BJ (cell line): Measurements from ENCODE around the gene FRS3. TPM values are rescaled to one million over a fixed set of nuclear protein-coding genes. Genes with fewer than 3 reads are reported as not detected.

Experiments used
- CTCF ChIA-PET: fragments of 350-600 bp; formaldehyde crosslinking; extraction: SDS; loops from one replicate; lab custom pipeline; 2021; ENCODE audit warnings: antibody characterized with exemption, inconsistent platforms; lab: Yijun Ruan, JAX
- POLR2A ChIA-PET: fragments of 300-600 bp; sonication (Branson Sonifier 250); formaldehyde crosslinking; extraction: SDS; loops from one replicate; lab custom pipeline; 2021; ENCODE audit warnings: antibody characterized with exemption; lab: Charles Lee
- DNase-seq: peaks from one replicate; pipeline ENCODE4 v3.0.0-alpha.2; 2011; ENCODE audit warnings: low read depth
- H3K27me3 ChIP-seq: 2 replicates; pipeline ENCODE4 v1.6.0; 2011; ENCODE audit warnings: low read length; ENCODE audit not compliant: control insufficient read depth, insufficient read depth
- H3K36me3 ChIP-seq: 2 replicates; pipeline ENCODE4 v1.5.1; 2011; ENCODE audit warnings: low read length; ENCODE audit not compliant: control insufficient read depth, insufficient read depth
- H3K4me3 ChIP-seq: 2 replicates; pipeline ENCODE4 v1.5.1; 2011; ENCODE audit warnings: low read depth, mild to moderate bottlenecking, control low read depth, low read length
- polyA plus RNA-seq: library from polyadenylated mRNA; depleted of rRNA; stranded (reverse); fragments of >200 nt; gene quantifications from 2 replicates; pipeline ENCODE4 v1.2.3, GENCODE V29; 2011; rRNA removed
- small RNA-seq: library from RNA; depleted of rRNA; stranded (forward); fragments of <200 nt; gene quantifications from one replicate; pipeline ENCODE3, GENCODE V24; 2012; ENCODE audit warnings: low replicate concordance, low read depth; ENCODE audit not compliant: insufficient read length
- TF ChIP-seq, protein P1 (sequence below): IDR thresholded peaks from 2 replicates; pipeline ENCODE4 v1.5.1; 2011; ENCODE audit warnings: low read depth, mild to moderate bottlenecking, control low read depth, inconsistent platforms, low read length, moderate library complexity; ENCODE audit not compliant: insufficient read depth

FRS3 gene
- polyA plus RNA-seq, 1 experiment: 3.3 TPM

DNA sequence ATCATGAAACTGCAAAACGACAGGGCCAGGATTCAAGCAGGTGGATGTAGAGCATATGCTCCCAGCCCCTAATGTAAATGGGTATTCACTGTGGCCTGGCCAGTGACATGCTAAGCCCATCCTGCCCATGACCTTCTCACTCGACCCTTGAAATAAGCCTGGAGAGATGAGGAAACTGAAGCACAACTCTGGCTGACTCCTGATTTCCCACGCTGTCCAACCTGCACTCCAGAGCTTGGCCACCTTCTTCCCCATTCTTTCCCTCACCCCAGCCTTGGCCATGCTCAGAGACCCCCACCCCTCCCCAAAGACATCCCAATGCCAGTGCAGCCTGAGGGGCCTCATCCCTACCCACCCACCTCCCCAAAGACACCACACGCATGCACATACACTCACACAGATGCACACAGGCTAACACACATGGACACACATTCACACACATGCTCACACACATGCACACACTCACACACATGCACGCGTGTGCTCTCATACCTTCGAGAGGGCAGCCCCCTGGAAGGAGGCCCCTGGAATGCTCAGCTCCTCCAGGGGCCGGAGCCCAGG lies 56.7 kb downstream of the FRS3 start:
- no peaks in the 10 kb centered on the region for H3K27me3 ChIP-seq
- POLR2A ChIA-PET: no interaction called here
- CTCF ChIA-PET: interaction anchor here (0.7 to 2.0 kb wide), 8 partner anchors 10 to 321 kb away, joined by 3 to 8 read pairs (median 5); no protein-coding TSS in a partner anchor
- no peak for DNase-seq
- peak overlapping the region; percentile 2; the same call in 1 of the 2 replicates for H3K4me3 ChIP-seq
- TF ChIP-seq, protein P1, sequence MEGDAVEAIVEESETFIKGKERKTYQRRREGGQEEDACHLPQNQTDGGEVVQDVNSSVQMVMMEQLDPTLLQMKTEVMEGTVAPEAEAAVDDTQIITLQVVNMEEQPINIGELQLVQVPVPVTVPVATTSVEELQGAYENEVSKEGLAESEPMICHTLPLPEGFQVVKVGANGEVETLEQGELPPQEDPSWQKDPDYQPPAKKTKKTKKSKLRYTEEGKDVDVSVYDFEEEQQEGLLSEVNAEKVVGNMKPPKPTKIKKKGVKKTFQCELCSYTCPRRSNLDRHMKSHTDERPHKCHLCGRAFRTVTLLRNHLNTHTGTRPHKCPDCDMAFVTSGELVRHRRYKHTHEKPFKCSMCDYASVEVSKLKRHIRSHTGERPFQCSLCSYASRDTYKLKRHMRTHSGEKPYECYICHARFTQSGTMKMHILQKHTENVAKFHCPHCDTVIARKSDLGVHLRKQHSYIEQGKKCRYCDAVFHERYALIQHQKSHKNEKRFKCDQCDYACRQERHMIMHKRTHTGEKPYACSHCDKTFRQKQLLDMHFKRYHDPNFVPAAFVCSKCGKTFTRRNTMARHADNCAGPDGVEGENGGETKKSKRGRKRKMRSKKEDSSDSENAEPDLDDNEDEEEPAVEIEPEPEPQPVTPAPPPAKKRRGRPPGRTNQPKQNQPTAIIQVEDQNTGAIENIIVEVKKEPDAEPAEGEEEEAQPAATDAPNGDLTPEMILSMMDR: no peak
- no peaks in the 10 kb centered on the region for H3K36me3 ChIP-seq

DNA sequence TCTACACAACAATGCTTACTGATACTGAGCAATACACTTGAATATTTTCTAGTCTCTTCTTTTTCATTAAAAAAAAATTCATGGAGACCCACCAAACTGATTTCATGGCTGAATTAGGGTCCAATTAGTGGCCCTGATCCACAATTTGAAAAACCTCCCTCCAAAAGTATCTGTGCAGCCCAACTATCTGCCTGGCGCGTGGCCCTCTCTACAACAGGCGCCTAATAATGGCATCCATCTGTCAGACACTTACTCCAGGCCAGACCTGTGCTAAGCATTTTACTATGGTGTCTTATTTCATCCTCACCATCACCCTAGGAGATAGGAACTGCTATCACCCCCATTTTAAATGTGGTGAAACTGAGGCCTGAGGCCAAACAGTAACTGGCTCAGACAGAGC lies 58.3 kb downstream of the FRS3 start:
- Histone ChIP-seq H3K27me3 (no peaks in the 10 kb centered on the region), H3K36me3 (no peaks in the 10 kb centered on the region), H3K4me3 (no peak overlapping the region)
- no peak for DNase-seq
- TF ChIP-seq, protein P1: no peak
- ChIA-PET CTCF (interaction anchor here (0.7 to 1.0 kb wide), 3 partner anchors 37 to 65 kb away, joined by 3 to 4 read pairs (median 3); no protein-coding TSS in a partner anchor), POLR2A (no interaction called here)

DNA sequence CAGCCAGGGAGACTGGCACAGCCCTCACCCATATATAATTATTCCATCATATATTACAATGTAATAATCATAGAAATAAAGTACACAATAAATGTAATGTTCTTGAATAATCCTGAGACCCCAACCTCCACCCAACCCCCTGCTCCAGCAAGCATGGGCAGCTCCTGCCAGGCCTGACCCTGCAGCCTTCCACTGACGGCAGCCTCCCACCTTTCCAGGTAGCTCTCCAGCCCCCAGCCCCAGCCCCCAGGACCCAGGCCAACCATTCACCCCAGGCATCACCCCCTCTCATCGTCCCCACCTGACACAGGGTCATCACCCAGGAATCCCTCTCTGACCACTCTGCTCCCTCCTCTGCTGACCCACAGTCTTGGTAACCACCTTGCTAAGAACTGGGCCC lies 58.9 kb downstream of the FRS3 start:
- ChIA-PET POLR2A (no interaction called here), CTCF (interaction anchor here (1.8 kb wide), 2 partner anchors 14 to 37 kb away, joined by 5 to 11 read pairs; no protein-coding TSS in a partner anchor)
- TF ChIP-seq, protein P1: no peak
- H3K36me3 ChIP-seq: no peaks in the 10 kb centered on the region
- no peak overlapping the region for H3K4me3 ChIP-seq
- no peak for DNase-seq
- no peaks in the 10 kb centered on the region for H3K27me3 ChIP-seq

DNA sequence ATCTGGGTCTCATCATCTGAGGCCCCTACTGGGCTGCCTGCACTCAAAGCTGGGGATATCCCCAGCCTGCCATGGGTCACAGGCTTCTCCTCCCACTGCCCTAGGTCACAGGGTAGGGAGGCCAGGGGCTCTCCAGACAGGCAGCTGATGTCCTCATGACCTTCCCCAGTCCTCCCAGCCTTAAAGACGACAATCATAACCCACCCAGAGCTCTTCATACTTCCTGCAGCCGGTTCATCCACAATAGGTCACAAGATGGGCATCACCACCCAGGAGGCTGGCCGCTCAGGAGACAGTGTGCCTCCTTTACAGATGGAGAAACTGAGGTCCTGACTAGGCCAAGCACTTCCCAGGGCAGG lies 59.5 kb downstream of the FRS3 start:
- POLR2A ChIA-PET: no interaction called here
- H3K27me3 ChIP-seq: no peaks in the 10 kb centered on the region
- no peaks in the 10 kb centered on the region for H3K36me3 ChIP-seq
- H3K4me3 ChIP-seq: no peak overlapping the region
- DNase-seq: no peak
- CTCF ChIA-PET: interaction anchor here (0.8 to 1.8 kb wide), 6 partner anchors 14 to 447 kb away, joined by 3 to 11 read pairs (median 4); no protein-coding TSS in a partner anchor
- TF ChIP-seq, protein P1: no peak

Small RNAs within 50 kb of the gene (small RNA-seq; reads per million reads assigned to genes)
- gene AL365205.2: not detected
- gene AL365205.3: not detected

Other genes starting within 250 kb of the FRS3 start
- 1.9 and 4.0 TPM in 2 replicates for gene FOXP4, start 233.5 kb downstream of the FRS3 start, polyA plus RNA-seq
- not detected in 2 replicates for gene MDFI, start 141.4 kb downstream of the FRS3 start, polyA plus RNA-seq
- gene TFEB, start 44.3 kb downstream of the FRS3 start, polyA plus RNA-seq: 13.2 and 21.9 TPM in 2 replicates
- gene PGC, start 32.5 kb downstream of the FRS3 start, polyA plus RNA-seq: not detected in 2 replicates
- gene PRICKLE4, start 882 bp upstream of the FRS3 start, polyA plus RNA-seq: 0.31 TPM in 1 of 2 replicates, not detected in the other
- 157 and 199 TPM in 2 replicates for gene TOMM6, start 7.8 kb upstream of the FRS3 start, polyA plus RNA-seq
- 1.6 and 1.9 TPM in 2 replicates for gene USP49, start 115.5 kb upstream of the FRS3 start, polyA plus RNA-seq
- gene MED20, start 141.2 kb upstream of the FRS3 start, polyA plus RNA-seq: 33.0 and 34.4 TPM in 2 replicates
- gene BYSL, start 141.6 kb upstream of the FRS3 start, polyA plus RNA-seq: 18.0 and 28.5 TPM in 2 replicates
- gene CCND3, start 161.9 kb upstream of the FRS3 start, polyA plus RNA-seq: 20.0 and 38.5 TPM in 2 replicates